Left ventricle myocardium inferior (tissue), 1 donor: ENCODE data around the gene AKAP13. TPM values are rescaled to one million over a fixed set of nuclear protein-coding genes. Genes with fewer than 3 reads are reported as not detected.
"Not testable (repeated sequence)": the region's sequence is repeated elsewhere in the genome, so short reads cannot be mapped to it uniquely, and the experiment has no call there.

Source experiments
- DNase-seq: peaks from one replicate; pipeline ENCODE4 v3.0.0-alpha.2; 2020
- H3K27ac ChIP-seq: fragments of 200-600 bp; replicated peaks from 2 replicates; pipeline ENCODE4 v1.8.0; 2021
- H3K27me3 ChIP-seq: fragments of 200-600 bp; 2 replicates; pipeline ENCODE4 v1.8.0; 2021; ENCODE audit warnings: low read depth
- H3K36me3 ChIP-seq: fragments of 200-600 bp; 2 replicates; pipeline ENCODE4 v1.8.0; 2021
- H3K4me1 ChIP-seq: fragments of 200-600 bp; 2 replicates; pipeline ENCODE4 v1.8.0; 2021
- H3K4me3 ChIP-seq: fragments of 200-600 bp; 2 replicates; pipeline ENCODE4 v1.8.0; 2021; ENCODE audit warnings: mild to moderate bottlenecking, moderate library complexity
- H3K9me3 ChIP-seq: fragments of 200-600 bp; replicated peaks from 2 replicates; pipeline ENCODE4 v1.8.0; 2021
- CTCF ChIP-seq: fragments of 200-600 bp; IDR thresholded peaks from 2 replicates; pipeline ENCODE4 v1.8.0; 2021; ENCODE audit warnings: antibody characterized with exemption, mild to moderate bottlenecking, borderline replicate concordance
- intact Hi-C: fragments of 100-400 bp; cut with micrococcal nuclease; formaldehyde crosslinking; loops from one replicate; pipeline ENCODE4 v1.11.0; 2022
- total RNA-seq: library from RNA; stranded (reverse); fragmentation: NEBNext Ultra II Directional; extraction: Animal tissue kit (Norgen Biotek cat#: 25700); gene quantifications from one replicate; pipeline ENCODE4 v1.2.1, GENCODE V29; 2021
- donor health status: DM: no; HTN: yes; CAD: no; lungs with severe emphysema.

AKAP13 gene
- total RNA-seq, 1 donor from 2014 or later = 331 TPM

- Histone ChIP-seq H3K27ac (peak overlapping the region; percentile 93), H3K36me3 (peaks cover 38% of the 10 kb centered on the region), H3K4me3 (peak overlapping the region; percentile 66), H3K27me3 (no peaks in the 10 kb centered on the region), H3K9me3 (no peaks in the 10 kb centered on the region), H3K4me1 (peaks cover 98% of the 10 kb centered on the region)
- DNase-seq = no peak
- intact Hi-C loops = loop anchor here (10.0 kb wide), 1 partner anchor 89 kb away; no protein-coding TSS in a partner anchor
- TF ChIP-seq CTCF = no peak
Measured at GRCh38 chr15:85583442-85583841, 203.0 kb downstream of the AKAP13 start.

GRCh38 chr15:85583923-85584390, 203.6 kb downstream of the AKAP13 start:
- peak; percentile 38 for DNase-seq
- Histone ChIP-seq H3K9me3 (no peaks in the 10 kb centered on the region), H3K27ac (peak overlapping the region; percentile 93), H3K36me3 (peaks cover 38% of the 10 kb centered on the region), H3K27me3 (no peaks in the 10 kb centered on the region), H3K4me3 (peak overlapping the region; percentile 66), H3K4me1 (peaks cover 98% of the 10 kb centered on the region)
- intact Hi-C loops = loop anchor here (10.0 kb wide), 1 partner anchor 89 kb away; no protein-coding TSS in a partner anchor
- no peak for TF ChIP-seq CTCF

GRCh38 chr15:85584872-85585271, 204.5 kb downstream of the AKAP13 start:
- Histone ChIP-seq H3K27me3 (no peaks in the 10 kb centered on the region), H3K9me3 (no peaks in the 10 kb centered on the region), H3K27ac (peak overlapping the region; percentile 93), H3K4me3 (peak overlapping the region; percentile 66), H3K4me1 (peaks cover 98% of the 10 kb centered on the region), H3K36me3 (peaks cover 38% of the 10 kb centered on the region)
- TF ChIP-seq CTCF = no peak
- DNase-seq = no peak
- intact Hi-C loops = loop anchor here (10.0 kb wide), 1 partner anchor 90 kb away; no protein-coding TSS in a partner anchor

GRCh38 chr15:85586196-85586595, 205.8 kb downstream of the AKAP13 start:
- peaks cover 35% of the 10 kb centered on the region for H3K36me3 ChIP-seq
- H3K27ac ChIP-seq = peak overlapping the region; percentile 93
- H3K4me3 ChIP-seq, DNase-seq, H3K9me3 ChIP-seq, H3K27me3 ChIP-seq: not testable (repeated sequence)
- intact Hi-C loops = loop anchor here (10.0 kb wide), 1 partner anchor 91 kb away; no protein-coding TSS in a partner anchor
- peaks cover 98% of the 10 kb centered on the region for H3K4me1 ChIP-seq

GRCh38 chr15:85587707-85588411, 207.5 kb downstream of the AKAP13 start:
- no peak overlapping the region for H3K4me3 ChIP-seq
- H3K9me3 ChIP-seq = no peaks in the 10 kb centered on the region
- intact Hi-C loops = loop anchor here (10.0 kb wide), 1 partner anchor 93 kb away; no protein-coding TSS in a partner anchor
- no peaks in the 10 kb centered on the region for H3K27me3 ChIP-seq
- H3K36me3 ChIP-seq = peaks cover 27% of the 10 kb centered on the region
- no peak for TF ChIP-seq CTCF
- DNase-seq = no peak
- peak overlapping the region; percentile 93 for H3K27ac ChIP-seq
- H3K4me1 ChIP-seq = peaks cover 98% of the 10 kb centered on the region

GRCh38 chr15:85588677-85589076, 208.3 kb downstream of the AKAP13 start:
- intact Hi-C loops = loop anchor here (10.0 kb wide), 1 partner anchor 94 kb away; no protein-coding TSS in a partner anchor
- peaks cover 27% of the 10 kb centered on the region for H3K36me3 ChIP-seq
- peak overlapping the region; percentile 1 for H3K4me3 ChIP-seq
- no peak for DNase-seq
- no peaks in the 10 kb centered on the region for H3K9me3 ChIP-seq
- H3K27ac ChIP-seq = peak overlapping the region; percentile 93
- peaks cover 98% of the 10 kb centered on the region for H3K4me1 ChIP-seq
- H3K27me3 ChIP-seq = no peaks in the 10 kb centered on the region
- TF ChIP-seq CTCF = no peak
